Amniotic epithelial cell (primary cell): ENCODE measurements around the gene FLRT1.

ENCODE experiments used
- DNase-seq: peaks from one replicate; pipeline ENCODE4 v3.0.0-alpha.2; 2010; ENCODE audit warnings: low read depth

FLRT1 gene, protein sequence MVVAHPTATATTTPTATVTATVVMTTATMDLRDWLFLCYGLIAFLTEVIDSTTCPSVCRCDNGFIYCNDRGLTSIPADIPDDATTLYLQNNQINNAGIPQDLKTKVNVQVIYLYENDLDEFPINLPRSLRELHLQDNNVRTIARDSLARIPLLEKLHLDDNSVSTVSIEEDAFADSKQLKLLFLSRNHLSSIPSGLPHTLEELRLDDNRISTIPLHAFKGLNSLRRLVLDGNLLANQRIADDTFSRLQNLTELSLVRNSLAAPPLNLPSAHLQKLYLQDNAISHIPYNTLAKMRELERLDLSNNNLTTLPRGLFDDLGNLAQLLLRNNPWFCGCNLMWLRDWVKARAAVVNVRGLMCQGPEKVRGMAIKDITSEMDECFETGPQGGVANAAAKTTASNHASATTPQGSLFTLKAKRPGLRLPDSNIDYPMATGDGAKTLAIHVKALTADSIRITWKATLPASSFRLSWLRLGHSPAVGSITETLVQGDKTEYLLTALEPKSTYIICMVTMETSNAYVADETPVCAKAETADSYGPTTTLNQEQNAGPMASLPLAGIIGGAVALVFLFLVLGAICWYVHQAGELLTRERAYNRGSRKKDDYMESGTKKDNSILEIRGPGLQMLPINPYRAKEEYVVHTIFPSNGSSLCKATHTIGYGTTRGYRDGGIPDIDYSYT

DNA sequence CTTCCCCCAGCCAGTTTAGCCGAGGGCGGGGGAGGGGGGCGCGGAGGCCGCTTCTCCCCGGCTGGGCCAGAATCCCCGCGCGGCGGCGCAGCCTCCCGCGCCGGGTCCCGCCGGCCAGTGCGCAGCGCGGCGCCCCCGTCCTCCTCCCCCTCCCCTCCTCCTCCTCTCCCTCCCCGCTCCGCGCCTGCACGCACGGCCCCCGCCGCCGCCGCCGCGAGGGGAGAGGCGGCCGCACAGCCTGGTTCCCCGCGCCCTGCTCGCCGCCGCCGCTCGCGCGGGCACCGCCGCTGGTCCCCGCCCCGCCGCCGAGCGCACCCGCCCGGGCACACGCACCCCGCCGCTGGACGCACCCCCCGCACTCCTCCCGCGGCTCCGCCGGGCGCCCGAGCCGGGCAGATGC lies at the start of gene FLRT1:
Gene FLRT1 (plus strand): TSS at position 356 of the 400 bp plus-strand sequence. CDS start 80,337 bp downstream, outside the sequence.
- DNase-seq: no peak

DNA sequence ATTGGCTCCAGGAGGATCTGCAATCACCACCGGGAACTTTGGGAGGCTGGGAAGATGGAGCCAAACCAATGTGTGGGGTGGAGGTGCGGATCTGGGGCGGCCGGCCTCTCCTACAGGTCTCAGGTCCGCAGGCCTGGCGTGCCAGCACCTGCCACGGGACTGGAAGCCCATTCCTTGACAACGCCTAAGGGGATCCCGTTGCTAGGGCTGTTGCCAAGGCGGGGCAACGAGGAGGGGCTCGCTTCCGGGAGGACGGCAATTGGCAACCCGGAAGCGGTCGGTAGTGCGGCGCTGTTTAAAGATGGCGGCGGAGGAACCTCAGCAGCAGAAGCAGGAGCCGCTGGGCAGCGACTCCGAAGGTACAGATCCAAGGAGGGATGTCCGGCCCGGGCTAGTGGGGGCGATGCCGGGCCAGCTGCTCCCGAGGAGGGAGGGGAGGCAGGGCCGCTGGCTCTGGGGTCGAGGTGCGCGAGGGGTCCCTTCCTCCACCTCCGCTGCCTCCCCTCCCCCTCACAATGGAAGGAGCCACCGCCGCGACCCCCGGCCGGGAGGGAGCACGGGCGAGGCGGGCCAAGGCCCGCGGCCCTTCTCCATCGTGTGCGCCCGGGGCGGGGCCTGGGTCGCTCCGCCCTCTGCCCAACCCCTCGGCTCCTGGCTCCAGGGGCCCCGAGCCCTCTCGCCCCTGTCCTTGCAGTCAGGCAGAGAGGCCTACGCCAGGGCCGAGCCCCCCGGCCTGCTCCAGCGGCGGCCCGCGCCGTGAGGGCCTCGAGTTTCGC lies 49.4 kb upstream of the FLRT1 start, which contains the start of gene OTUB1:
Gene OTUB1 (plus strand): TSS at position 283 of the 776 bp plus-strand sequence. CDS start 19 bp downstream, at position 302.
- DNase-seq: peak; percentile 84

DNA sequence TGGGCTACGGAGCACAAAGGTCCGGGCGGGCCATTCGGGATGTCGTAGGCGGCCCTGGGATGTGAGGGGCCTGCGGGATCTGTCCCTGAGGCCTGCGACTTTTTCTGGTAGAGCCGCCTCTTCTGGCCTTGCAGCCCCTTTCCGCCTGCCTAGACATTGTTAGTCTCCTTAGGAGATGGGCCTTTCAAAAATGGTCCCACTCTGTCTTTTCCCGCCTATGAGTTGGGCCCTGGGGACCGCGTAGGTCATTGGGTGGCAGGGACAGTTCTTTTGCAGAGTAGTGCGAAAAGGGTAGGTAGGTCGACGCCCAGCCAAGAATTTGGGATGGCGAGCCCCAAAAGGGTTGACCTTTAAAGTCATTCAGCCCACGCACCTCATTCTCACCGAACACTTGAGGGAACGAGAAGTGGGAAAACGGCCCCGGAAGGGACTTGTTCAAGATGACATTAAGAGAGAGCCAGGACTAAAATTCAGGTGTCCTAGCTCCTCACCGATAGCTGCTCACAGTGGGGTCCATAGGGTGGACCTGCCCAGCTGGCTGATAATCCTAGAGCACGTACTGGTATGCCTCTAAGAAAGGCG lies 48.7 kb upstream of the FLRT1 start:
- DNase-seq: no peak

DNA sequence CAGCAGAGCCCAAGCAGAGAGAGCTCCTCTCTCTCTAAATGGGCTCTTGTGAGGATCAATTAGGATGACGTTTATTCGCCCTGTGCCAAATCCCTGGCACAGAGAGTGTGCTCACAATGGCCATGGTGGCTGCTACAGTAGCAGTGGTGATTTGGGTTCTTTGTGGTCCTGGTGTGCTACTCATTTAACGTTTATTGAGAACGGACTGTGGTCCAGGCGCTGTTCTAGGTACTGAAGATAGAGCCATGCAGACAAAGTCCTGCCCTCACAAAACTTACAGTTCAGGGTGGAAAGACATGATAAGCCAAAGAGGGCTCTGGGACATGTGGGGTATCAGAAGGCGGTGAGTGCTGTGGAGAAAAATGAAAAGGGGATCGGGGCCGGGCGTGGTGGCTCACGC lies 44.2 kb upstream of the FLRT1 start:
- no peak for DNase-seq

DNA sequence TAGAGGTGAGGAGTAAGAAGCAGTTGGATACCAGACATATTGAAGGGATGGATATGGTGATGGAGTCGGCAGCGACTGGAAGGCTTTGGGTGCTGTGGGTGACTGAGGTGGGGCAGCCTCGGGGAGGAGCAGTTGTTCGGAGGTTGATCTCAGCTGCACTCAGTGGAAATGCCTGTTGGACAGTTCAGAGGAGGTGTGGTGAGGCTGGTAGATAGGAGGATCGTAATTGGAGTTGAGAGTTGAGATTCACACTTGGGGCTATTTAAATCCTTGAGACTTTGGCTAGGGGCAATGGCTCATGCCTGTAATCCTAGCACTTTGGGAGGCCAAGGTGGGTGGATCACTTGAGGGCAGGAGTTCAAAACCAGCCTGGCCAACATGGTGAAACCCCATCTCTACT lies 42.6 kb upstream of the FLRT1 start:
- DNase-seq: no peak

DNA sequence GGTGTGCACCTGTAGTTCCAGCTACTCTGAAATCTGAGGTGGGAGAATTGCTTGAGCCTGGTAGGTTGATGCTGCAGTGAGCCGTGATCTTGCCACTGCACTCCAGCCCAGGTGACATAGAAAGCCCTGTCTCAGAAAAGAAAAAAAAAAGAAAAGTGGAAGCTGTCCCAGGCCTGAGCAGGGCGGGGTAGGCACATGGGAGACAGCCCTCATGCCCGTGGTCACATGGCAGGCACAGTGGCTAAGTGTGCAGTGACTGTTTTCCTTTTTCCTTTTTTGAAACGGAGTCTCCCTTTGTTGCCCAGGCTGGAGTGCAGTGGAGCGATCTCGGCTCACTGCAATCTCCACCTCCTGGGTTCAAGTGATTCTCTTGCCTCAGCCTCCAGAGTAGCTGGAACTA lies 41.7 kb upstream of the FLRT1 start:
- no peak for DNase-seq

DNA sequence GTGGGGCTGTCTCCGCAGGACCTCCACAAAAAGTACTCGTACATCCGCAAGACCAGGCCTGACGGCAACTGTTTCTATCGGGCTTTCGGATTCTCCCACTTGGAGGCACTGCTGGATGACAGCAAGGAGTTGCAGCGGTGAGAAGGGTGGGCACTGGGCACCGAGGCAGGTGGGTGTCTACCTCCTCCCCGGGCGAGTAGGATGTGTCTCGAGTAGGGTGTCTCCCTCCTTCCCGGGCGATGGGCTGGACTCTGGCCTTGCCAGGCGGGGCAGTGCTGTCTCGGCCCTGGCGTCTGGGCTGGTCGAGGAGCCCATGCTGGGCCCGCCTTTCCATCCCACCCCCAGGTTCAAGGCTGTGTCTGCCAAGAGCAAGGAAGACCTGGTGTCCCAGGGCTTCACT lies 39.2 kb upstream of the FLRT1 start:
- no peak for DNase-seq

DNA sequence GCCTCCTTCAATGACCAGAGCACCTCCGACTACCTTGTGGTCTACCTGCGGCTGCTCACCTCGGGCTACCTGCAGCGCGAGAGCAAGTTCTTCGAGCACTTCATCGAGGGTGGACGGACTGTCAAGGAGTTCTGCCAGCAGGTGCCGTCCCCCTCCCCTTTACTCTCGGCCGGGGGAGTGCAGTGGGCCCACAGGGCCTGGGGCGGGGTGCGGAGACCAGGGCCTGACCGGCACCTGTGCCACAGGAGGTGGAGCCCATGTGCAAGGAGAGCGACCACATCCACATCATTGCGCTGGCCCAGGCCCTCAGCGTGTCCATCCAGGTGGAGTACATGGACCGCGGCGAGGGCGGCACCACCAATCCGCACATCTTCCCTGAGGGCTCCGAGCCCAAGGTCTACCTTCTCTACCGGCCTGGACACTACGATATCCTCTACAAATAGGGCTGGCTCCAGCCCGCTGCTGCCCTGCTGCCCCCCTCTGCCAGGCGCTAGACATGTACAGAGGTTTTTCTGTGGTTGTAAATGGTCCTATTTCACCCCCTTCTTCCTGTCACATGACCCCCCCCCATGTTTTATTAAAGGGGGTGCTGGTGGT lies 38.5 kb upstream of the FLRT1 start:
- no peak for DNase-seq

DNA sequence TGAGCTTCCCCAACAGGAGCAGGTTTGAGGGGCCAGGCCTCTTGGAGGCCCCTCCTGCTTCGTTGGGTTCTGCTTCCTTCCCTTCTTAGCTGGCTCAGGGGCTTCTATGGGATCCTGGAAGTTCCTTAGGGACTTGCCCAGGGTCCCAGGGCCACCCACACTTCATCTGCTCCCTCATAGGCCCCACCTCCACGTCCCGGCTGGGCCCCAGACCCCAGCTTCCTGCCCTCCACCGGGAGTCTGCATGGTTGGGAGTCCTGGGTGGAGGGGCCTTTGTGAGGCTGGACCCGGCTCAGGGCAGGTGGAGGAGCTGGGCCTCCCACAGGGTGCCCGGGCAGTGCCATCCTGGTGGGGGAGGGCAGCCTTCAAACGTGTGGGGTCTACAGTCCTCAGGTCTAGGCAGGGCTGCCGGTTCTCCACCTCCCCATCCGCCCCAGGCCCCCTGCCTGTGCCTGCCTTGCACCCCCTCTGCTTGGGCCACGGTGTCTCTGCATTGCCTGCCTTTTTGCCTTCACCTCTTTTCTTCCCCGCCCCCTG lies 37.9 kb upstream of the FLRT1 start:
- DNase-seq: no peak

DNA sequence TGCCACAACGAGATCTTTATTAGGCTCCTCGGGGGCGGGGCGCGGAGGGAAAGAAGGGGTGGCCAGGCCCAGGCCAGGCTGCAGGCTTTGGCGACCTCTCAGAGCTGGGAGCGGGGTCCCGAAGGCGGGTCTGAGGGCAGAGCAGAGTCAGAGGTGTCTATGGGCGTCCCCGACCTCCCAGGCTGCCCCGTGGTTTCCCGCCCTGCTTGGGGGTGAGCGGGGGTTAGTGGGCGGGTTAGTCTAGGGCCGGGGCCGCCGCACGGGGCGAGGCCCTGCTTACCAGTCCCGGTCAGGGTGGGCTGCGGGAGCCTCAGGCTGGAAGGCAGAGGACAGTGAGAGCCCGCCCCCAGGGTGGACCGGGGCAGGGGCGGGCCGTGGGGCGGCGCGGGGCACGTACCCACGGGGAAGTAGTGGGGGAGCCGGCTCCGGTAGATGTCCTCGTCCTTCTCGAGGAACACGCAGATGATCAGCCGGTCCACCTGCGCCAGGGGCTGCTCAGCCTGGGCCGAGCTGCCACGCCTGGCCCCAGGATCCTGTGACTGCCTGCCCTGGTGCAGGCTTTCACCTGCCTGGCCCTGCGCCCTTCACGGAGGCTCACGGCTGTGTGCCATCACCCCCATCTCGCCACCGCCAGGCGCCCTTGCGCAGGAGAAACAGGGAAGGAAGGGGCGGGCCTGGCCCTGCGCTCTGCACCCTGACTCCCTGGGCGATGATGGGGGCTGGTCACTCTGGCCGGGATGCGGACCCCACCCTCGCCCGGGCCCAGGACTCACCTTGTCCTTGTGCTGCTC lies 37.0 kb upstream of the FLRT1 start:
- DNase-seq: no peak

DNA sequence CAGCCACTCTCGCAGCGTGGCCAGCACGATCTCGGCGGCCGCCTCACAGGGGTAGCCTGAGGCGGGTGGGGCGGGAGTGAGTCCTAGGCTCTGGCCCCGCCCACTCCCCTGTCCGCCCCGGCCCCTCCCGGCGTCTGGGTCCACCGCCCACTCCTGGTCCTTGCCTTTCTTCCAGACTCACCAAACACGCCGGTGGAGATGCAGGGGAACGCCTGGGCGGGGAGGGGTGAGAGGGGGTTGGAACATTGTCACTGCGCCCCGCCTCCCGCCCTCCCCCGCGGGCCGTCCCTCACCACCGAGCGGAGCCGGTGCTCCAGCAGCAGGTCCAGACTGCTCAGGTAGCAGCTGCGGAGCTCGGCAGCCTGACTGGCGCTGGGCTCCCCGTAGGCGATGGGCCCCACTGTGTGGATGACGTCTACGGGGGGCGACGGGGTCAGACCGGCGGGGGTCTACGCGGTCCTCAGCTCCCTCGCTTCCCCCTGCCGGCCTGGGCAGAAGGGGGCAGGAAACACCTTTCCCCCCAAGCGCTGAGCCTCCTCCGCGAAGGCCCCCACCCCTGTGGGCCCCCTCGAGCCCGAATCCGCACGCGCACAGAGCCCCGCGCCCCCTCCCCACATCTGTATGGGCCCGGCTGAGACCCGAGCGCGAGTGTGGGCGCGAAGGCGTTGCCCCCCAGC lies 36.2 kb upstream of the FLRT1 start:
- peak; percentile 33 for DNase-seq

DNA sequence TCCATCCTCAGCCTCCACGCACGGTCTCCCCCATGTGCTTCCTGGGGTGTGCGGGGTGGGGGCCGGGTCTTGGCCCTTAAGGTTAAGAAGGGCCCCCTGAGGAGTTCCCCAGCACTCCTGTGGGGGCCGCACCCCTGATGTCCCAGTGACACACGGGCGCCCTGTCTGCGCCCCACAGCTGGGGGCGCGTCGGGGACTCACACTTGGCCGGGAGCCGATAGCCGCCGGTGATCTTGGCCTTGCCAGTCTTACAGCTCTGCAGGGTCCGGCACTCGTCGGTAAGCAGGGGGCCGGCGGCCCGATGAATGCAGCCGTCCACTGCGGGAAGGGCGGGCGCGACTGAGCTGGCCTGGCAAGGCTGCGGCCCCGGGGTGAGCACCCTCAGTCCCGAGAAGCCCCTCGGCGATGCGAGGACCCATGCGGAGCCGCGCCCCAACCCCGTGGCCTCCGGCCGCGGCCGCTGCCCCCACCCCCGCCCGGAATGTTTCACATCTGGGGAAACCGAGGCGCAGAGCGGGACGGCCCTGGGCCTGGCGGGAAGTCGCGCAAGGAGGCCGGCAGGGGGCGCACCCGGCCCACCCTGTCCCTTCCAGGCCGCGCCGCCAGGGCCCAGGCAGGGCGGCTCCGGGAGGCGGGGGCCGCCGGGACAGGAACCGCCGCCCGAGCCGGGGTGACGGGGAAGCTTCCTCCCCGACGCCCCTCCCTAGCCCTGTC lies 35.5 kb upstream of the FLRT1 start:
- DNase-seq: peak; percentile 41

DNA sequence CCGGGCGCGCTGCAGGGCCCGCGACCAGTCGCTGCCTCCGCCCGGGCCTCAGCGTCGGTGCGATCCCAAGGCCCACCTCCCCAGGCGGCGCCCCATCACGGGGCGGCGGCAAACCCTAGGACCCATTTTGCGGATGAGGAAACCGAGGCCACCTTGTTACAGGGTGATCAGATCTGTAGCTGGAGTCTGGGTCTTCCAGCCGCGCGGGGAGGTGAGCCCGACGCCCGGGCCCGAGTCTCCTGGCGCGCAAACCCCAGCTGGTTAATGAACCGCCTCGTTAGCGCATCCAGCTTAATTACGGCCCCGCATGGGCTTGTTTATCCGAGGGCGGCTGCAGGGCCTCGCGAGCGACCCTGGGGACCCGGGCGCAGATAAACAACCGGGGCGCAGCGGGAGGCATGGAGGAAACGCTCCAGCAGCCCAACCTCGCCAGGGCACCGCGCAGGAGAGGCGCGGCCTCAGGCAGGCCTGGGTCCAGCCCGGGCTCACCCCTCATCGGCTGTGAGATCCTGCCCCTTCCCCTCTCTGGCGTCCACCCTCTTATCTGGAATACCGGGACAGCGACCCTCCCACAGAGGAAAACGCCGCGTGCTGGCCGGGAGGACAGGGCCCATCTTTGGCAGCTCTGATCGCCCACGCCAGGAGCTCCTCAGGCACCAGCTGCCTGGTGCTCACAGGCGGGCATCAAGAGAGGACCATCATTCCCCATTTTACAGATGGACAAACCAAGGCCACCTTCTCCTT lies 34.8 kb upstream of the FLRT1 start:
- no peak for DNase-seq

DNA sequence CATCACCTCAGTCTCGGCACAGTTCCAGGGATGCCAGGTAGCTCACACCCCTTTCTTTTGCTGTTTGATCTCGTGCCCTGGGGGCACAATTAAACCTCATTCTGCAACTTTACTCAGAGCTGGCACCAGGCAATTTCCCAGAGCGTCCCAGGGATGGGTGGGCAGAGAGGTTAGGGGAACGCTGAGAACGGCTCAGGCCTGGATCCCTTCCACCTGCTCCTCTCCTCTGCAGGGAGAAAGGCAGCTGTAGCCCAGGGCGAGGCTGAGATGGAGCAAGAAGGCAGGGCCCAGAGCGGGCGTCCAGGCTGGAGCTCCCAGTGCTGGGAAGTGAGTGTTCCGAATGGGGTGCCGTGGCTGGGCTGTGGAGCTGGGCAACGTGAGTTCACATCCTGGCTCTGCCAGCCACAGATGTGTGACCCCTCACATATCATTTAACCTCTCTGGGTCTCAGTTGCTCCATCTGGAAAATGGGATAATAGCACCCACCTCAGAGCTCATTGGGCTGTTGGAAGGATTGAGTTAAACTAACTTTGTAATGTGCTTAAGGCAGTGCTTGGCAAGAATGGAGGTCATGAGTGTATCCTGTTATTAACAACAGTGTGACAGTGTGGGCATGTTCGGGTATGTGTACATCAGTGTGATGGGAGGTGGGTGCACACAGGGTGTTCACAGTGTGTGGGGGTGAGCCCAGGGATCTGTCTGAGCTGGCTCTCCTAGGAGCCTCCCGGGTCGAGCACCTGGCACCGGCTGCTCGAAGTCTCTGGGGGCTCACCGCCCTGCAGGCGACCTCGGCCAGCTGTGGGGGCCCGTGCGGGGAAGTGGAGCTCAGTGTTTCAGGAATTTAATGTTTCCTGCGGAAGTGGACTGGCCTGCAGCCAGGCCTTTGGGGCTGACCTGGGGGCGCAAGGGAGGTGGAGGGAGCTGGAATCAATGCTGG lies 34.0 kb upstream of the FLRT1 start:
- DNase-seq: peak; percentile 21

DNA sequence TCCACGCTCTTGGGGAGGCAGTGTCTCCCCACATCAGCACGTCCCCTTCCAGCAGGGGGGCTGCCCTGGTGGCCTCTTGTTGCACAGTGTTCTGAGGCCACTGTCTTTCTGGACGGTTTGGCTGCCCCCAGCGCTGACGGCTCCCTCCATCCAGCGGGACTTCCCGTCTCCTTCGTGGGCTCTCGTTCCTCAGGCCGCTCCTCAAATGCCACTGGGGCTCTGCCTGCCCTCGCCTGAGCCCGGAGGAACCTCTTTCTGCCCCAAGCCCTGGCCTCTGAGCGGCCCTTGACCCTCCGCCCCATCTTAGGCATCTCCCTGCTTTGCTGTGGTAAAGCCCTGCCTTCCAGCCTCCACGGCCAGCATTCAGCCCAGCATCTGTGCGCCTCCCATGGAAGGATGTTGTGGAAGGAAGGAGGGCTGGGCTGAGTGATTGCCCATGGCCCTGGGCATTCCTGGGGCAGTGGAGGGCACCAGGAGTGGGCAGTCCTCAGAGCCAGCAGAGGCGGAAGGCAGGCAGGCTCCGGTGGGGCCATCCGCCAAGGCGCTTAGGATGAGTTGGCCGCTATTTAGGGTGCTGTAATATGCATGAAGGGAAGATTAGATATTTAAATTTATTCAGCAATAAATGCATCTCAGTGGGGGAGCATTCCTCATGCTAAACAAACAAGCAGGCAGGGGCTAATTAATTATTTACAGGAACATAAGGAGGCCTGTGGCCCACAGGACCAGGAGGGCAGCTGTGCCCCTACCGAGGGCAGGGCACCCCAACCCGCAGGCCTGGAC lies 31.7 kb upstream of the FLRT1 start:
- no peak for DNase-seq

DNA sequence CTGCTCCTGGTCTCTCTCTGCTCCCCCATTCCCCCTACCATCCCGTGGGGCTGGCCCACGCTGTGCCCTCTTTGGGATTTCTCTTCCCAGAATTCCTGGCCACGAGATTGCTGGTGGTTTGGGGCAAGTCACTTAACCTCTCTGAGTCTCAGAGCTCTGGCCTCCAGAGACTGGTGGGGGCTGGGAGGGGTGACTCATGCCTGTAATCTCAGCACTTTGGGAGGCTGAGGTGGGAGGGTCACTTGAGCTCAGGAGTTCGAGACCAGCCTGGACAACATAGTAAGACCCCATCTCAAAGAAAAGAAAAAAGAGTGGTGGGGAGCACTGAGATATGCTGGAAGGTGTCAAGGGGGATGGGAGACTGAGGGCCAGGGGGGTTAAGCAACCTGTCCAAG lies 31.1 kb upstream of the FLRT1 start:
- DNase-seq: no peak

DNA sequence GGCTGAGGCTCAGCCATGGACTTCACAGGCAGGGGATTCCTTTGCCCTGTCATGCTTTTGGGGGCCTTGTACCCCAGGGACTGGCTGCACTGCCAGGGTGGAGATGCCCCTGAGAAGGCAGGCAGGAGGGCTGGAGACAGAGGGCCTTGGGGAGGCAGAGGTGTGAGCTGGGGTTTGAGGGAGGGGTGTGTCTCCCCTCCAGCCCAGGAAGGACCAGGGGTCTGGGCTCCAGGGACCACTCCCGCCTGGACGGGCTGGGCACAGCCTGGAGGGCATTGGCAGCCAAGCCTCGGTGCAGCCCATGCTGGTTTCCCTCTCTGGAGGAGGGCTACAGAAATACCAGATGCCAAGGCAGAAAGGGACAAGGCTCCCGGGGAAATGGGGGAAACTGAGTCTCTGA lies 30.0 kb upstream of the FLRT1 start:
- DNase-seq: no peak
